Liver (tissue), 9 donors: ENCODE data around the gene DBN1. TPM values are rescaled to one million over a fixed set of nuclear protein-coding genes. Genes with fewer than 3 reads are reported as not detected.

ENCODE experiments used
- DNase-seq: peaks from one replicate; pipeline ENCODE4 v3.0.0-alpha.2; 2017; ENCODE audit warnings: low spot score
- H3K27ac ChIP-seq, 2 donors: one replicate each; pipeline ENCODE4 v1.7.0; 2013; ENCODE audit warnings: inconsistent platforms in 2 of 2, low read length in 2 of 2, control low read depth in 1 of 2, low read depth in 1 of 2, mild to moderate bottlenecking in 1 of 2
- H3K27me3 ChIP-seq, 4 donors: one replicate each; pipeline versions ENCODE4 v1.6.1 to v1.7.0; 2013; ENCODE audit warnings: low read length in 3 of 4, inconsistent platforms in 1 of 4, mild to moderate bottlenecking in 1 of 4, moderate library complexity in 1 of 4; ENCODE audit not compliant: control insufficient read depth in 4 of 4, insufficient read depth in 4 of 4
- H3K36me3 ChIP-seq, 4 donors: one replicate each; pipeline versions ENCODE4 v1.6.1 to v1.7.0; 2013; ENCODE audit warnings: low read length in 3 of 4, mild to moderate bottlenecking in 3 of 4, low read depth in 1 of 4, moderate library complexity in 1 of 4; ENCODE audit not compliant: control insufficient read depth in 4 of 4, insufficient read depth in 3 of 4
- H3K4me1 ChIP-seq, 4 donors: one replicate each; pipeline versions ENCODE4 v1.6.1 to v1.7.0; 2013; ENCODE audit warnings: low read length in 3 of 4, mild to moderate bottlenecking in 3 of 4, moderate library complexity in 1 of 4; ENCODE audit not compliant: control insufficient read depth in 4 of 4, insufficient read depth in 4 of 4
- H3K4me3 ChIP-seq, 3 donors: one replicate each; pipeline versions ENCODE4 v1.6.1 to v1.7.0; 2013; ENCODE audit warnings: low read length in 3 of 3, control low read depth in 1 of 3, low read depth in 1 of 3, mild to moderate bottlenecking in 1 of 3
- H3K9ac ChIP-seq, 2 donors: one replicate each; pipeline ENCODE4 v1.7.0; 2013; ENCODE audit warnings: low read length in 2 of 2, mild to moderate bottlenecking in 2 of 2, moderate library complexity in 2 of 2, control low read depth in 1 of 2, low read depth in 1 of 2
- H3K9me3 ChIP-seq, 4 donors: one replicate each; pipeline versions ENCODE4 v1.6.1 to v1.7.0; 2013; ENCODE audit warnings: low read length in 3 of 4; ENCODE audit not compliant: control insufficient read depth in 4 of 4
- ATF3 ChIP-seq: IDR thresholded peaks from 2 replicates; pipeline ENCODE4 v1.6.1; 2016; ENCODE audit warnings: antibody characterized with exemption
- CTCF ChIP-seq: fragments of 150-350 bp; IDR thresholded peaks from 2 replicates; pipeline ENCODE4 v1.5.1; 2017; ENCODE audit warnings: improper control_type of control experiment, low read depth, low read length; ENCODE audit not compliant: missing input control
- EGR1 ChIP-seq, 2 donors: IDR thresholded peaks; 2 replicates each; pipeline ENCODE4 v1.6.1; 2016 to 2018; ENCODE audit warnings: antibody characterized with exemption in 2 of 2, low read depth in 2 of 2
- FOXA1 ChIP-seq: IDR thresholded peaks from 2 replicates; pipeline ENCODE4 v1.6.1; 2016; ENCODE audit warnings: antibody characterized with exemption
- FOXA2 ChIP-seq: IDR thresholded peaks from 2 replicates; pipeline ENCODE4 v1.6.1; 2016; ENCODE audit warnings: antibody characterized with exemption
- GABPA ChIP-seq, 2 donors: IDR thresholded peaks in 1 of 2; conservative IDR thresholded peaks in 1 of 2; 2 replicates each; pipeline ENCODE4 v1.6.1; 2016; ENCODE audit warnings: antibody characterized with exemption in 2 of 2, mild to moderate bottlenecking in 1 of 2, moderate library complexity in 1 of 2
- HNF4A ChIP-seq, 2 donors: conservative IDR thresholded peaks; 2 replicates each; pipeline ENCODE4 v1.6.1; 2016; ENCODE audit warnings: antibody characterized with exemption in 2 of 2, mild to moderate bottlenecking in 2 of 2
- HNF4G ChIP-seq: IDR thresholded peaks from 2 replicates; pipeline ENCODE4 v1.6.1; 2016; ENCODE audit warnings: antibody characterized with exemption
- JUND ChIP-seq, 2 donors: IDR thresholded peaks; 2 replicates each; pipeline ENCODE4 v1.6.1; 2016; ENCODE audit warnings: antibody characterized with exemption in 2 of 2
- MAX ChIP-seq: IDR thresholded peaks from 2 replicates; pipeline ENCODE4 v1.6.1; 2016; ENCODE audit warnings: antibody characterized with exemption
- NR2F2 ChIP-seq: IDR thresholded peaks from 2 replicates; pipeline ENCODE4 v1.6.1; 2016; ENCODE audit warnings: antibody characterized with exemption
- RAD21 ChIP-seq, 2 donors: IDR thresholded peaks; 2 replicates each; pipeline ENCODE4 v1.6.1; 2016; ENCODE audit warnings: antibody characterized with exemption in 2 of 2, mild to moderate bottlenecking in 2 of 2
- REST ChIP-seq: IDR thresholded peaks from 2 replicates; pipeline ENCODE4 v1.6.1; 2016; ENCODE audit warnings: antibody characterized with exemption, mild to moderate bottlenecking
- RXRA ChIP-seq, 2 donors: IDR thresholded peaks; 2 replicates each; pipeline ENCODE4 v1.6.1; 2017 to 2018; ENCODE audit warnings: antibody characterized with exemption in 2 of 2, mild to moderate bottlenecking in 1 of 2
- SP1 ChIP-seq: IDR thresholded peaks from 2 replicates; pipeline ENCODE4 v1.6.1; 2018; ENCODE audit warnings: antibody characterized with exemption, mild to moderate bottlenecking
- TAF1 ChIP-seq: conservative IDR thresholded peaks from 2 replicates; pipeline ENCODE4 v1.6.1; 2016; ENCODE audit warnings: antibody characterized with exemption, mild to moderate bottlenecking
- YY1 ChIP-seq: IDR thresholded peaks from 2 replicates; pipeline ENCODE4 v1.6.1; 2016; ENCODE audit warnings: antibody characterized with exemption, mild to moderate bottlenecking
- ZBTB33 ChIP-seq: IDR thresholded peaks from 2 replicates; pipeline ENCODE4 v1.6.1; 2016; ENCODE audit warnings: antibody characterized with exemption
- WGBS: extraction: QIAGEN DNeasy Blood & Tissue Kit; methylation state at CpG from one replicate; pipeline ENCODE4 v1.1.7; 2013; 5-methylcytosine and 5-hydroxymethylcytosine counted together
- polyA plus RNA-seq, 2 donors: library from polyadenylated mRNA; stranded (reverse) in 1 of 2; unstranded in 1 of 2; fragments of 200-250 nt in 1 of 2; fragments of >200 nt in 1 of 2; fragmentation: Nextera tagmentation in 1 of 2; extraction: Ambion mirVana in 1 of 2; gene quantifications; one replicate each; pipeline versions ENCODE4 v1.2.1 to v1.2.3, GENCODE V29; 2013 to 2015
- total RNA-seq, 2 donors: library from RNA; depleted of rRNA; stranded (reverse); fragments of >200 nt; gene quantifications; one replicate each; pipeline ENCODE4 v1.2.3, GENCODE V29; 2014
- donor health status: healthy.
- donor health status: healthy.
- donor health status: healthy.
- donor health status: healthy.
- donor health status: healthy.

Gene DBN1
- total and polyA plus RNA-seq, 4 donors: 1.5 to 4.9 (median 2.0) TPM

GRCh38 chr5:177519463-177520235 is 46.2 kb upstream of the DBN1 start:
- DNase-seq: no peak

More at GRCh38 chr5:177519463-177520235, 46.2 kb upstream of the DBN1 start:
- Histone ChIP-seq H3K27ac (no peak overlapping the region), H3K4me3 (no peak overlapping the region), H3K4me1 (peaks cover 5 to 32% (median 18%) of the 10 kb centered on the region in 4 donors), H3K9me3 (no peaks in the 10 kb centered on the region), H3K9ac (no peak overlapping the region), H3K36me3 (peaks cover 12 to 47% (median 27%) of the 10 kb centered on the region in 4 donors), H3K27me3 (no peaks in the 10 kb centered on the region)
- 85% methylated on average over 13 of the region's 13 CpGs for WGBS
- no peak for TF ChIP-seq ZBTB33
- no peak for TF ChIP-seq JUND (IDR thresholded peaks at IDR 0.05)
- TF ChIP-seq YY1: no peak
- TF ChIP-seq REST: no peak
- TF ChIP-seq FOXA1: no peak
- no peak for TF ChIP-seq ATF3
- no peak for TF ChIP-seq NR2F2
- no peak for TF ChIP-seq MAX
- TF ChIP-seq HNF4G: no peak
- TF ChIP-seq FOXA2: no peak
- TF ChIP-seq RAD21 (IDR thresholded peaks at IDR 0.05): no peak
- no peak for TF ChIP-seq EGR1 (IDR thresholded peaks at IDR 0.05; ENCODE audit: low read depth in 2 of 2)
- TF ChIP-seq GABPA (IDR thresholded peaks at IDR 0.05 in 1 of 2, conservative IDR thresholded peaks at IDR 0.05 in 1 of 2): no peak
- no peak for TF ChIP-seq SP1
- TF ChIP-seq HNF4A (conservative IDR thresholded peaks at IDR 0.05): no peak
- no peak for TF ChIP-seq TAF1
- TF ChIP-seq CTCF: no peak
- TF ChIP-seq RXRA (IDR thresholded peaks at IDR 0.05): no peak
